GM21367 (cell line): ENCODE measurements around the gene MAGOH.

Experiments used
- ATAC-seq: cut with Tn5 transposase; IDR thresholded peaks from one replicate; pipeline ENCODE4 v1.9.1; 2021; ENCODE audit not compliant: unreplicated experiment

Gene MAGOH

GRCh38 chr1:53271446-53272090 is 33.2 kb upstream of the MAGOH start:
- no peak for ATAC-seq

GRCh38 chr1:53270873-53271272 is 32.6 kb upstream of the MAGOH start:
- ATAC-seq: no peak

DNA sequence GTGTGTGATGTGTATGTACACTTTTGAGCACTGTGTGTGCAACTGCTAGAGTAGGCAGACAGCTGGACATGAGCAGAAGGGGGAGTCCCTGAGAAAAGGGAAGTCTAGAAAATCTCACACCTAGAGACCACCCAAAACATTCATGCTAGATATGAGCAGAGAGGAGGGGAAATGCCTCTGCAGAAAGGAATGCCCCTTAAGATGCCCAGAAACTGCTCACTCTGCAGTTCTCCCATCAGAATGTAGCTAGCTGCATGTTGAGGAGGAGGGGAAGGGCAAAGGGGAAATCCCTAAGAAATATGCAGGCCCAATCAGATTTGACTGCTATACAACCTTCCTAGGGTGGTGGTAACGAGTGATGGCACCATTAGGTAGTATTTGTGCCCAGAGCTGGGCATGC is 31.8 kb upstream of the MAGOH start:
- ATAC-seq: no peak

DNA sequence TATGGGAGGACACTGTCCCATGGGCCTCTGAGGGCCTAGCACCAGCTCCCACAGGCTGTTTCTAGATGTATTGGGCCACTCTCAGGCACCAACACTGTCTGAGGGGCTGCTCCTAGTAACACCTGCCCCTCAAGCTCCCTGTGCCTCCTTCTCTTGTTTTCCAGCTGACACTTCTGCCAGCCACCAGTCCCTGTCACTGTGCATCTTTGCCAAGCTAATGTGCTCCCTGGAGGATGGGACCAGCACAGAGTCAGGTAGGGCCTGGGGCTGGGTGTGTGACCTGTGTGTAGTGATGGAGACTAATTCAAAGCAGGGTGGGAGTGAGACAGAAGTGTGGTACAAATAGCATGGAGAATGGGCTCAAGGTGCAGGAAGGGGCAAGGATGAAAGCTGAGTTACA is 29.4 kb upstream of the MAGOH start:
- no peak for ATAC-seq

- no peak for ATAC-seq
Measured at GRCh38 chr1:53266038-53266437, 27.7 kb upstream of the MAGOH start.

- no peak for ATAC-seq
Measured at GRCh38 chr1:53265581-53265980, 27.3 kb upstream of the MAGOH start.

DNA sequence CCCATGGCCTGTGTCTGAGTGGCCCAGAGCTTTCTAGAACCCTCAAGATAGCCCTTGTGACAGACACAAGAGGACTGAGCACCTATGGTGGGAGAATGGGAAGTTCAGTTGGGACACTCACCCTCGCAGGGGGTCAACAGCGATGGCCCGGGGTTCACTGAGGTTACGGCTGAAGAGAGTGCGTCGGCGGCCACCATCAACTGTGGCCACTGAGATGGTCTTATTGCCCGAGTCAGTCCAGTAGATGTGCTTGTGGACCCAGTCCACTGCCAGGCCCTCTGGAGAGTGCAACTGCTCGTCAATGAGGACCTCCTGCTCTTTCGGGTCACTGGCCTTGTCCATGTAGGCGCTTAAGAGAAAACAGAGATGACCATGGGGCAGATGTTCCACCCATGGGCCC is 25.7 kb upstream of the MAGOH start:
- no peak for ATAC-seq

DNA sequence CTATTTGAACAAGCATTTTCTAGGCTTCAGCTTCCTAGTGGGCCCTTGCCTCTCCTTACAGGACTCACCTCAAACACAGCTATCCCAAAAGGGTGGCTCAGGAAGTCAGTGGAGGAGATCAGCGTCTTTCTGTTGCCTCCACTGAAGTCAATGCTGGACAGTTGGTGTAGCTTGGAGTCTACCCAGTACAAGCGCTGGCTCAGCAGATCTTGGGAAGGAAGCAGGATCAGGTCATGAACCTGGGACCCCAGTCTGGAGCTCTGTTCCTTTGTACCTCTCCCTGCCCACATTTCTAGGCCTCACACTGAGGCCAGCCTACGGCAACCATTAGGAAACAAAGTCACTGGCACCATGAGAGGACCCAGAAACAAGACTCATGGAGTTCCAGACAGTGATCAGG is 23.7 kb upstream of the MAGOH start:
- ATAC-seq: no peak

DNA sequence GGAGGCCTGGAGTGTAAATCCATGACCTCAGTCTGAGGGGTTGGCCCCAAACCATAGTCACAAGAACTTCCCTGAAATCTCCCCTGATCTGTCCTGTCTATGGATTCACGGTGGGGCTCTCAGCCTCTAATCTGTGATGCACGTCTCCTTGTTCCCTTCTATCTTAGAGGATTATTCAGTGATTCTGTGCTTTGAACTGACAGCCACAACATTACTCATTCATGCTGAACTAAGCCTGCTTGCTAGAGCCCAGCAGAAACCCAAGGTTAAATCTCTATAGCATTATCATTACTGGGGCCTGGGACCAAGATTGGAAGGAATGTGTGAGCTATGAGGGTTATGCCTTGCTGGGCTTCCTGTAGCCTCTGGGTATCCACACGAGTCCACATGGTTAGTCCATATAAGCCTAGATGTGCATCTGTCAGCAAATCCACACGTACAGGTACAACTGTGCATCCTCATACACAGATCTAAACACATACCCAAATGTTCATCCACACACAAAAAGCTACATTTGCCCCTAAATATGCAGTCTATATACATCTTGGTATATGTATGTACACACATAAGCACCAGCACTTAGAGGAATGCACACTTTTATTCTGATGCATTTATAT is 22.4 kb upstream of the MAGOH start:
- no peak for ATAC-seq

DNA sequence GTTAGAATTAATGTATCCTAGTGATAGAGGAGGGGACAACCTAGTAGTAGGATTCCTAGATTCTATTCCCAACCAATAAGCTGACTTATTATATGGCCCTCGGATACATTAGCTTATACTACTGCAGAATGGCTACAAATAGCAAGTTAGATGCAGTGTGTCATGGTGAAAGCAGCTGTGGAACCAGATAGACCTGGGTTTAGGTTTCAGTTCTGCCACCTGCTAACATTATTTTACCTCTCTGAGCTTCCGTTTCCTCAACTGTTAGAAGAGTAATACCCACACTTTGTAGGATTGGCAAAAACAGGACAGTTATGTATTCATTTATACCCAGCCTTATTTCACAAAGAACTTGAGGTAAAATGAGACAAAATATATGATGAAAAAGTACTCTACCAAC is 21.6 kb upstream of the MAGOH start:
- ATAC-seq: peak; percentile 58

DNA sequence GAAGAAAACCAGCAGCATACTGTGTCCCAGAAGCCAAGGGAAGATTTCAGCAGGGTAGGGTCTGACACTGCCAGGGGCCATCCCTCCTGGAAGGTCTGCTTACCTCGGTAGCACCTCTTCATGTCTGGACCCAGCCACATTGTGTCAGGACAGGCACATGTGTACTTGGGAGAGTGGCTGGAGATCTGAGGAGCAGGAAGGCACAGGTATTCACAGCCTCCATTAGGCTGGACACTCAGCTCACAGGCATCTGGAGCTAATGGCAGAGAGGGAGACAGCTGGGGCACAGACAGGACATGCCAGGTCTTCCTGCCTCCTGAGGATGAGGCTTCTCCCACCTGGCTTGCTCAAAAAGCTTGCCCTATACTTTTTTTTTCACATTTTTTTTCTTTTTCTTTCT is 19.9 kb upstream of the MAGOH start:
- no peak for ATAC-seq

GRCh38 chr1:53257454-53258081 is 19.2 kb upstream of the MAGOH start:
- ATAC-seq: no peak

DNA sequence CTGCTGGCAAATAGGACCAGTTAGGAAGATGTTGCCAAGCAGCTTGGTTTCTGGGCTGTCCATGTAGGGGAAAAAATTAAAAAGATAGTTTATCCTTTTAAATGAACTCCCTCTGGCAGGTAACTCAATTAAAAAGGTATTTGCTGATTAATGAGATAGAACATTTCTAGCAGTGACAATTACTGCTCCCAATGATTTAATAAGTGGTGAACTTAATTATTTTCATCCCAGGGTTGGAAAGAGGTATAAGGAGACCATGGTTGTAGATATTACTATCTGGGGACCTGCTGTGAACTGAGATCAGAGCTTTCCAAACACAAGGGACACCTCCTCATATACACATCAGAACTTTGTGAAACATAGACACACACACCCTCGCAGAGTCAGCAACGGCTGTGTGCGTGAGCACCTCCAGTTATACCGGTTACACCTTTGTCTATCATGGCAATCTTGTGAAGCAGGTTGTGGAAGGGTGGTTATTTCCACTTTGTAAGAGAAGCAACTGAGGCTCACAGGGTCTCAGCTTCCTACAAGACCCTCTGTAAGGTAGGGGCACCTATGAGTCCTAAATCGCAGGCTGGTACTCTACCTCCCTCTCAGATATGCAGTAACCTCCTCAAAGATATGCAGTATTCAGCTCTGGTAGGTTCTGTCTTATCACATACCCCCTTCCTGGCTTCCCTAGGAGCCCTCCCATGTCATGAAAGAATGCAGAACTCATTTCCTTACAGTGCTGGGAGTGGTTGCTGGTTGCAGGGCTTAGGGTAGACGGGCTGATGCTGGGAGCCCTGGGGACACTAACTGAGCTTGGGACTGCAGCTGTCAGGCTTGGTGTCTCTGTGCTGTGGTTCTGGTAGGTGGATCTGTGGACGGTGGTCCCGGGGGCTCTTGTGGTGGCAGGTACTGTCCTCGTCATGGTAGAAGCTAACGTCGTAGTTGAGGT is 18.5 kb upstream of the MAGOH start:
- ATAC-seq: no peak

- ATAC-seq: no peak
Measured at GRCh38 chr1:53255031-53255430, 16.7 kb upstream of the MAGOH start.

GRCh38 chr1:53254011-53254640 is 15.8 kb upstream of the MAGOH start:
- no peak for ATAC-seq

DNA sequence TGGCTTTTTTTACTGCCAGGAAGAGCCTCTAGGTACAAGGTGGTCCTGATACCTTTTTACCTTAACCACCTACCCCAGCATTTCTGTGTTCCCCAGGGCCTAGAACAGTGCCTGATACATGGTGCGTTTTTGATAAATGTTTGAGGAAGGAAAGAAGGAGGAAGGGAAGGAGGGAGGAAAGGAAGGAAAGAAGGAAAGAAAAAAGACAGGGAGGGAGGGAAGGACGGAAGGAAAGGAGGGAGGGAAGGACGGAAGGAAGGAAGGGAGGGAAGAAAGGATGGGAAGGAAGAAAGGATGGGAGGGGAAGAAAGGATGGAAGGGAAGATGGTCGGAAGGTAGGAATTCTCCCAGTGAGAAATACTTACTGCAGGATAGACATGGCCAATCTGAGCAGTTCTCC is 12.0 kb upstream of the MAGOH start:
- no peak for ATAC-seq

DNA sequence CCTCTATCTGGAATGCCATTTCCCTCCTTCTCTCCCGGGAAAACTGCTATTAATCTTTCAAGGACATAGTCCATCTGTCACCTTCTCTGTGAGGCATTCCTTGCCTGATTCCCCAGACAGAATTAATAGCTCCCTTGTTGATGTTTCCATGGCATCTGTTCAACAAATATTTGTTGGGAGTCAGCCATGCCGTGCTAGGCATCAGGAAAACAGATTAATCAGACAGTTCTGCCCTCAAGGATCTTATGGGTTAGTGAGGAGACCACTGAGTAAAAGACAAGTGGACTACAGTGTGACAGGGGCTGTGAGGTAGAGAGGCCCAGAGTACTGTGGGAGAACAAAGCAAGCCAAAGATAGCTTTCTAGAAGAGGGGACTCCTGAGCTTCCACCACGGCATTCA is 11.4 kb upstream of the MAGOH start:
- ATAC-seq: no peak

DNA sequence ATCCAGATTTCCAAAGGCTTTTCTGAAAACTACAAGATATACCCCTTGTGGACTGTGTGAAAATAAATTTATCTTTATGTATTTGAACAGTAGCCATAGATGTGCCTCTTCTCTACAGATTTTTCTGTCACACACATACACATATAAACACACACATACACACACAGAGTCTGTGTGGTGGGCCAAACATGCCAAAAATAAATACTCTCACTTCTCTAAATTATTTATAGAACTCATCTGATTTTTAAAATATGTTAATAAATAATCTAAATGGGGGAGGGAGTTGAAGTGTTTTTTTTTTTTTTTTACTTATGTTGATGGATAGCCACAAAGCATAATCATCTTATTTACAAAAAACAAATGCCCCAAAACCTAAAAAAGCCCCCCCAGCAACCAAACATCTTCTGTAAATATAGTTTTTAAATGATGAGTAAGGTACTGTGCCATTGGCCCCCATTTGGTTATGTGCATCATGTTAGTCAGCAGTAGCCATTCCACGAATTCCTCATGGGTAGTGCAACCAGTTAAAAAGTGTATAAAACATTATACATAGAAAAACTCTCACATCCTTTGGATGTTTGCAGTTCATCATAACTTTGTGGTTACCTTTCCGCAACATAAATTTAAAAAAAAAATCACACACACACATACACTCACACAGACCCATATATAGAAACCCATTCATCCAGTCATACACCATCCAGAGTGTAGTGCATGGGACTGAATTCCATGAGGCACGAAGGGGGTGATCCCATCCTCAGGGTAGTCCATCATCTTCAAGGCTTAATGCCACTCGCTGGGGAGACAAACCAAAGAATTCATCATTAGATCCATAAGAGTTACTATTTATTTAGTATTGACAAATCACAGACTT is 8.2 kb upstream of the MAGOH start:
- ATAC-seq: no peak

- ATAC-seq: no peak
Measured at GRCh38 chr1:53244141-53244540, 5.8 kb upstream of the MAGOH start.

GRCh38 chr1:53242381-53242780 is 4.1 kb upstream of the MAGOH start:
- ATAC-seq: no peak
